HepG2 (cell line): ENCODE results near the gene PCBP1. TPM values are rescaled to one million over a fixed set of nuclear protein-coding genes. Genes with fewer than 3 reads are reported as not detected.

Experiments
- AHR ChIP-seq: IDR thresholded peaks from 2 replicates; pipeline ENCODE4 v1.6.1; 2018; ENCODE audit warnings: missing genetic modification reagents, missing compliant biosample characterization
- ARNT2 ChIP-seq: sonication (generic); formaldehyde crosslinking; IDR thresholded peaks from 2 replicates; pipeline ENCODE4 v1.8.0; 2022; ENCODE audit warnings: mild to moderate bottlenecking, low read depth, missing genetic modification reagents, moderate library complexity
- CENPT ChIP-seq: sonication (generic); formaldehyde crosslinking; IDR thresholded peaks from 2 replicates; pipeline ENCODE4 v1.8.0; 2022; ENCODE audit warnings: low read depth, mild to moderate bottlenecking, moderate library complexity, missing genetic modification reagents
- DNMT3B ChIP-seq: conservative IDR thresholded peaks from 2 replicates; pipeline ENCODE4 v1.6.1; 2016; ENCODE audit warnings: missing biosample characterization, control low read depth
- ELF1 ChIP-seq: sonication (generic); formaldehyde crosslinking; IDR thresholded peaks from 2 replicates; pipeline ENCODE4 v1.4.0; 2020; ENCODE audit warnings: missing genetic modification reagents
- GATA4 ChIP-seq: sonication (generic); IDR thresholded peaks from 2 replicates; pipeline ENCODE4 v1.6.1; 2016; ENCODE audit warnings: antibody characterized with exemption, low read depth, borderline replicate concordance
- GTF2F1 ChIP-seq: fragments of 150-350 bp; IDR thresholded peaks from 2 replicates; pipeline ENCODE4 v1.6.1; 2014; ENCODE audit warnings: low read length
- GTF3A ChIP-seq: sonication (generic); formaldehyde crosslinking; conservative IDR thresholded peaks from 2 replicates; pipeline ENCODE4 v1.4.0; 2020; ENCODE audit warnings: mild to moderate bottlenecking, missing genetic modification reagents
- HNRNPL ChIP-seq: fragments of 200-400 bp; formaldehyde crosslinking; IDR thresholded peaks from 2 replicates; pipeline ENCODE4 v1.6.1; 2017; ENCODE audit warnings: mild to moderate bottlenecking, low read depth, low read length
- KDM1A ChIP-seq: IDR thresholded peaks from 2 replicates; pipeline ENCODE4 v1.6.1; 2016; ENCODE audit warnings: missing compliant biosample characterization
- NR2F2 ChIP-seq: IDR thresholded peaks from 2 replicates; pipeline ENCODE4 v1.6.1; 2012; ENCODE audit warnings: low read depth, inconsistent platforms, borderline replicate concordance
- RELA ChIP-seq: sonication (generic); formaldehyde crosslinking; IDR thresholded peaks from 2 replicates; pipeline ENCODE4 v1.4.0; 2020; ENCODE audit warnings: missing genetic modification reagents
- RFX1 ChIP-seq: fragments of 450-650 bp; IDR thresholded peaks from 2 replicates; pipeline ENCODE4 v1.6.1; 2017
- SMAD3 ChIP-seq: sonication (generic); formaldehyde crosslinking; IDR thresholded peaks from 2 replicates; pipeline ENCODE4 v1.4.0; 2020; ENCODE audit warnings: missing genetic modification reagents
- SMYD3 ChIP-seq: sonication (generic); formaldehyde crosslinking; IDR thresholded peaks from 2 replicates; pipeline ENCODE4 v1.8.1; 2023; ENCODE audit warnings: mild to moderate bottlenecking, missing genetic modification reagents
- SP4 ChIP-seq: sonication (generic); formaldehyde crosslinking; IDR thresholded peaks from 2 replicates; pipeline ENCODE4 v1.8.1; 2023; ENCODE audit warnings: mild to moderate bottlenecking, missing genetic modification reagents
- TARDBP ChIP-seq: sonication (generic); formaldehyde crosslinking; IDR thresholded peaks from 2 replicates; pipeline ENCODE4 v1.8.0; 2022; ENCODE audit warnings: mild to moderate bottlenecking, missing genetic modification reagents
- ZNF17 ChIP-seq: sonication (generic); formaldehyde crosslinking; IDR thresholded peaks from 2 replicates; pipeline ENCODE4 v1.5.0; 2020; ENCODE audit warnings: mild to moderate bottlenecking, missing genetic modification reagents
- ZNF678 ChIP-seq: sonication (generic); formaldehyde crosslinking; IDR thresholded peaks from 2 replicates; pipeline ENCODE4 v1.4.0; 2020; ENCODE audit warnings: mild to moderate bottlenecking, missing genetic modification reagents
- ZNF761 ChIP-seq: sonication (generic); formaldehyde crosslinking; conservative IDR thresholded peaks from 2 replicates; pipeline ENCODE4 v1.4.0; 2020; ENCODE audit warnings: mild to moderate bottlenecking, missing genetic modification reagents
- ZNF816 ChIP-seq: sonication (generic); formaldehyde crosslinking; IDR thresholded peaks from 2 replicates; pipeline ENCODE4 v1.8.0; 2022; ENCODE audit warnings: missing genetic modification reagents, mild to moderate bottlenecking, borderline replicate concordance
- ZSCAN21 ChIP-seq: sonication (generic); formaldehyde crosslinking; IDR thresholded peaks from 2 replicates; pipeline ENCODE4 v1.8.0; 2022; ENCODE audit warnings: mild to moderate bottlenecking, missing genetic modification reagents, moderate library complexity, borderline replicate concordance
- ZZZ3 ChIP-seq: sonication (generic); formaldehyde crosslinking; IDR thresholded peaks from 2 replicates; pipeline ENCODE4 v1.4.0; 2020; ENCODE audit warnings: missing genetic modification reagents, mild to moderate bottlenecking, borderline replicate concordance
- polyA plus RNA-seq, 8 experiments: library from polyadenylated mRNA; depleted of rRNA in 3 of 8; stranded (reverse) in 7 of 8; unstranded in 1 of 8; fragments of >200 nt; fragmentation: Illumina TruSeq in 4 of 8; extraction: Trizol in 4 of 8; gene quantifications; 2 replicates each; pipeline versions ENCODE4 v1.2.1 to v1.2.3, GENCODE V29; 2011 to 2016; ENCODE audit warnings: low read depth in 4 of 8, missing spikeins in 1 of 8, mixed read lengths in 1 of 8; ENCODE audit not compliant: insufficient read depth in 1 of 8
- total RNA-seq, 5 experiments: library from RNA; depleted of rRNA; stranded (reverse); fragments of >200 nt; fragmentation: Illumina TruSeq; extraction: Trizol; gene quantifications; 2 replicates each; pipeline ENCODE4 v1.2.3, GENCODE V29; 2016; ENCODE audit warnings: low read depth in 1 of 5
- TF ChIP-seq, protein P1 (sequence below), 2 experiments: sonication (generic) in 1 of 2; formaldehyde crosslinking in 1 of 2; IDR thresholded peaks; 2 replicates each; pipeline versions ENCODE4 v1.4.0 to v1.6.1; 2018 to 2020; ENCODE audit warnings: missing genetic modification reagents in 2 of 2, borderline replicate concordance in 1 of 2, low read depth in 1 of 2, mild to moderate bottlenecking in 1 of 2, missing biosample characterization in 1 of 2
- TF ChIP-seq, protein P2 (sequence below): sonication (generic); formaldehyde crosslinking; IDR thresholded peaks from 2 replicates; pipeline ENCODE4 v1.8.1; 2023; ENCODE audit warnings: missing genetic modification reagents, mild to moderate bottlenecking, borderline replicate concordance
- TF ChIP-seq, protein P3 (sequence below), 2 experiments: fragments of 450-650 bp in 1 of 2; sonication (generic) in 1 of 2; formaldehyde crosslinking; IDR thresholded peaks; 2 replicates each; pipeline versions ENCODE4 v1.5.0 to v1.8.0; 2020 to 2022; ENCODE audit warnings: mild to moderate bottlenecking in 1 of 2, missing genetic modification reagents in 1 of 2
- TF ChIP-seq, protein P4 (sequence below): IDR thresholded peaks from 2 replicates; pipeline ENCODE4 v1.6.1; 2018; ENCODE audit warnings: missing genetic modification reagents, mild to moderate bottlenecking, missing compliant biosample characterization

Gene PCBP1
- total and polyA plus RNA-seq, 2 of the 13 experiments (the other 11 are each of a cell fraction or from before 2014, with no cell fraction given) = 32.0 to 137 TPM

DNA sequence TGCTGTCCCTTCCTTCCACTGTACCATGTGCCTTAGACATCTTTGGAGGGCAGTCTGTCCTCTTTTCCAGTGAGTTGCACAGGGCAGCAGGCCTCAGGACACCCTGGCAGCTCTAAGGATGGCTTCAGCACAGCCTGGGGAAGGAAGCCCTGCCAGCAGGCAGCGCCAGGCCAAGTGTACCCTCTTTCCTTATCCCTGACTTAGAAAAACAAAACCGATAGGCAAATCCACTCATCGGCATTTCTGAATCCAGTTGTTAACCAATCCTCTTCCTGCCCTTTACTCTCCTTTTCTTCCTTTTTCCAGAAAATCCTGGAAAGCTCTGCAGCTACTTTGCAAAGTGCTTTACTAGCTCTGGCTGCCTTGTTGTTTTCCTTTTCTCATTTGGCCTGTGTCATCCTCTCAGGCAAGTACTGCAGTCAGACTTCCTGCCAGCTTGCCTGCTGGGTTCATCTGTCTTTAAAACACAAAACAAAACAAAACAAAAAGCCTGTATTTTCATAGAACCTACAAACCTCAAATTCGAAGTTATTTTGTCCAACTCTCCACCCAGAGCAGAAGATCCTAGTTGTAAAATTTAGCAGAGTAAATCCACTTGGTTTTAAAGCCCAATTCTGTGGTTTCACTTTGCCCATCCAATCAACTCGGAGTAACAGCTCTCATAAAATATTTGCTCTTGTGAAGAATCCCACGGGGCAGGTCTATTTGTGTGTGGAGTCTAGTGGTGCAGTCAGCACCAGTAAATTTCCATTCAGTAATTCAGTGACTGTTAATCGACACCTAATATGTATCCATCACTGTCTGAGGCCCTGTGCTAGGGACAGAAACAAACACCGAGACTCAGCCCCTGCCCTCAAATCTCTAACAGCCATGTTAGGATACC is 45.2 kb downstream of the PCBP1 start (continued):
- TF ChIP-seq, protein P1, sequence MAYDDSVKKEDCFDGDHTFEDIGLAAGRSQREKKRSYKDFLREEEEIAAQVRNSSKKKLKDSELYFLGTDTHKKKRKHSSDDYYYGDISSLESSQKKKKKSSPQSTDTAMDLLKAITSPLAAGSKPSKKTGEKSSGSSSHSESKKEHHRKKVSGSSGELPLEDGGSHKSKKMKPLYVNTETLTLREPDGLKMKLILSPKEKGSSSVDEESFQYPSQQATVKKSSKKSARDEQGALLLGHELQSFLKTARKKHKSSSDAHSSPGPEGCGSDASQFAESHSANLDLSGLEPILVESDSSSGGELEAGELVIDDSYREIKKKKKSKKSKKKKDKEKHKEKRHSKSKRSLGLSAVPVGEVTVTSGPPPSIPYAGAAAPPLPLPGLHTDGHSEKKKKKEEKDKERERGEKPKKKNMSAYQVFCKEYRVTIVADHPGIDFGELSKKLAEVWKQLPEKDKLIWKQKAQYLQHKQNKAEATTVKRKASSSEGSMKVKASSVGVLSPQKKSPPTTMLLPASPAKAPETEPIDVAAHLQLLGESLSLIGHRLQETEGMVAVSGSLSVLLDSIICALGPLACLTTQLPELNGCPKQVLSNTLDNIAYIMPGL (CRISPR knock-in tag; IDR thresholded peaks at IDR 0.05; ENCODE audit: borderline replicate concordance in 1 of 2, low read depth in 1 of 2) = peak in 1 of 2 experiments; percentile 71; a peak in 1 of 4 replicates
- no peak for TF ChIP-seq ZNF678 (CRISPR knock-in tag)
- no peak for TF ChIP-seq KDM1A (CRISPR knock-in tag)
- TF ChIP-seq ZNF761 (CRISPR knock-in tag) = peak; percentile 80
- TF ChIP-seq ELF1 (CRISPR knock-in tag) = peak; percentile 22
- no peak for TF ChIP-seq GTF2F1
- TF ChIP-seq SMYD3 (CRISPR knock-in tag) = no peak
- peak; percentile 50; the same call in 1 of the 2 replicates for TF ChIP-seq GATA4
- no peak for TF ChIP-seq SP4 (CRISPR knock-in tag)
- TF ChIP-seq SMAD3 (CRISPR knock-in tag) = no peak
- no peak for TF ChIP-seq GTF3A (CRISPR knock-in tag)
- no peak for TF ChIP-seq AHR (CRISPR knock-in tag)
- TF ChIP-seq, protein P2, sequence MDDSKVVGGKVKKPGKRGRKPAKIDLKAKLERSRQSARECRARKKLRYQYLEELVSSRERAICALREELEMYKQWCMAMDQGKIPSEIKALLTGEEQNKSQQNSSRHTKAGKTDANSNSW (CRISPR knock-in tag) = no peak
- 0 out of 2 replicates have a peak, but pooled peaks have one; percentile 15 for TF ChIP-seq NR2F2
- TF ChIP-seq ZSCAN21 = no peak
- TF ChIP-seq, protein P3, sequence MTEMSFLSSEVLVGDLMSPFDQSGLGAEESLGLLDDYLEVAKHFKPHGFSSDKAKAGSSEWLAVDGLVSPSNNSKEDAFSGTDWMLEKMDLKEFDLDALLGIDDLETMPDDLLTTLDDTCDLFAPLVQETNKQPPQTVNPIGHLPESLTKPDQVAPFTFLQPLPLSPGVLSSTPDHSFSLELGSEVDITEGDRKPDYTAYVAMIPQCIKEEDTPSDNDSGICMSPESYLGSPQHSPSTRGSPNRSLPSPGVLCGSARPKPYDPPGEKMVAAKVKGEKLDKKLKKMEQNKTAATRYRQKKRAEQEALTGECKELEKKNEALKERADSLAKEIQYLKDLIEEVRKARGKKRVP (CRISPR knock-in tag; IDR thresholded peaks at IDR 0.05) = no peak
- TF ChIP-seq, protein P4, sequence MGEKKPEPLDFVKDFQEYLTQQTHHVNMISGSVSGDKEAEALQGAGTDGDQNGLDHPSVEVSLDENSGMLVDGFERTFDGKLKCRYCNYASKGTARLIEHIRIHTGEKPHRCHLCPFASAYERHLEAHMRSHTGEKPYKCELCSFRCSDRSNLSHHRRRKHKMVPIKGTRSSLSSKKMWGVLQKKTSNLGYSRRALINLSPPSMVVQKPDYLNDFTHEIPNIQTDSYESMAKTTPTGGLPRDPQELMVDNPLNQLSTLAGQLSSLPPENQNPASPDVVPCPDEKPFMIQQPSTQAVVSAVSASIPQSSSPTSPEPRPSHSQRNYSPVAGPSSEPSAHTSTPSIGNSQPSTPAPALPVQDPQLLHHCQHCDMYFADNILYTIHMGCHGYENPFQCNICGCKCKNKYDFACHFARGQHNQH (CRISPR knock-in tag) = peak; percentile 63
- TF ChIP-seq ARNT2 (CRISPR knock-in tag) = peak; percentile 55; the same call in 1 of the 2 replicates
- 0 out of 2 replicates have a peak, but pooled peaks have one; percentile 39 for TF ChIP-seq HNRNPL
- no peak for TF ChIP-seq ZZZ3 (CRISPR knock-in tag)
- no peak for TF ChIP-seq RFX1
- TF ChIP-seq ZNF17 (CRISPR knock-in tag) = no peak
- 0 out of 2 replicates have a peak, but pooled peaks have one; percentile 6 for TF ChIP-seq ZNF816 (CRISPR knock-in tag)
- TF ChIP-seq TARDBP (CRISPR knock-in tag) = no peak
- no peak for TF ChIP-seq RELA
- no peak for TF ChIP-seq CENPT (CRISPR knock-in tag)
- 0 out of 2 replicates have a peak, but pooled peaks have one; percentile 8 for TF ChIP-seq DNMT3B (CRISPR knock-in tag)
